SK-N-MC (cell line): ENCODE data around the gene PAPOLA.

Experiments
- EZH2 ChIP-seq: fragments of 200-600 bp; sonication (generic); IDR thresholded peaks from one replicate; pipeline ENCODE4 v1.6.1; 2017; ENCODE audit warnings: antibody characterized with exemption
- POLR2AphosphoS5 ChIP-seq: IDR thresholded peaks from 2 replicates; pipeline ENCODE4 v1.6.1; 2012; ENCODE audit warnings: mild to moderate bottlenecking, low read depth, low read length, borderline replicate concordance

GRCh38 chr14:96603350-96604255 lies 101.4 kb downstream of the PAPOLA start:
- TF ChIP-seq POLR2AphosphoS5 (no peak), EZH2 (no peak)
